CD1c-positive myeloid dendritic cell (primary cell): ENCODE results near the gene SLC9A9.
"Not testable (repeated sequence)": the region's sequence is repeated elsewhere in the genome, so short reads cannot be mapped to it uniquely, and the experiment has no call there.

Source experiments
- DNase-seq: peaks from one replicate; pipeline ENCODE4 v3.0.0-alpha.2; 2016; ENCODE audit errors: extremely low spot score

Gene SLC9A9

DNA sequence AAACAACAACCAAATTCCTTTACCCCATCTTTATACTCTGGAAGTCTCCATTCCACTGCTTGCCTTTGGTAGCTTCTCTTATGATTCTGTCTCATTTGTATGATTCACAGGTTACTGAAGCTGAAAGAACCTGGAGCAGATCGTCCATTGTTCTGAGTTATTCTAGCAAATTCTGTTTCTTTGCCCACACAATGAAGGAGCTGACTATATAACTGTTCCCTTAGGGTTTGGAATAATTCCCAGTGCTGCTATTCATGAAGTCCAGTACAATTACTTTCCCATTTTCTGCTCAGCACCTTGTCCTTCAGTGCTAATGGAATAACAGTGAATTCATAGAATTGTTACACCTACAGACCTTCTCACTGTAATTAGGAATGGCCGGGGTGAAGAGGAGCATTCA is 560.9 kb downstream of the SLC9A9 start:
- no peak for DNase-seq

GRCh38 chr3:143286392-143287010 is 561.8 kb downstream of the SLC9A9 start:
- DNase-seq = no peak

DNA sequence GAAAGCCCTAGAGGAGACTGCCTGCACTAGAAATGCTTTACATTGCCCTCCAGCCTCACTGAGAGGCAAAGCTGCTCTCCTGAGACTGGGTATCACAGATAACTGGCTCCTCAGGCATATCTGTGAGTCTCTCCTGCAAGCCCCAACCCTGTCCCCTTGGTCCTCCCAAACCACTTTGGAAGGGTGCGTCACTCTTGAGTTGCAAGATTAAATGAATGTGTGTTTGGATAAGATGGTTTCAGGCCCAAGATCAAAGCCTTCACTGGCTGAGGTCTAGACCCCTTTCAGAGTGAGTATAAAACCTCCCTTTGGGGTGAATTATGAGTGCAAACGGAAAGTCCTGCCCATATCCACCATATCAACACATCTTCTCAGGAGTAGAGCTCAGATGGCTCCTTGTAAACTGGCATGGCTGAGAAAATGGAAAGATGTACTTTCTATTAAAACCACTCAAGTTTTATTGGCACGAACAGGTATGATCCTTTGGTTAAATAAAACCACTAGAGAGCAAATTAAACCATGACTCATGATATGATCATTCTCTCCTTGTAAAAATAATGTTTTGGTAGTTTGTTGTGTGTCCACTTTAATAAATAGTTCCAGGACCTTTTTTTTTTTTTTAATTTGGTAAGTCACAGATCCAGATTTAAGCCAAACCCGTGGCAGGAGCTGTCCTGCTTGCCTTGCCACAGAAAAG is 564.7 kb downstream of the SLC9A9 start:
- no peak for DNase-seq

DNA sequence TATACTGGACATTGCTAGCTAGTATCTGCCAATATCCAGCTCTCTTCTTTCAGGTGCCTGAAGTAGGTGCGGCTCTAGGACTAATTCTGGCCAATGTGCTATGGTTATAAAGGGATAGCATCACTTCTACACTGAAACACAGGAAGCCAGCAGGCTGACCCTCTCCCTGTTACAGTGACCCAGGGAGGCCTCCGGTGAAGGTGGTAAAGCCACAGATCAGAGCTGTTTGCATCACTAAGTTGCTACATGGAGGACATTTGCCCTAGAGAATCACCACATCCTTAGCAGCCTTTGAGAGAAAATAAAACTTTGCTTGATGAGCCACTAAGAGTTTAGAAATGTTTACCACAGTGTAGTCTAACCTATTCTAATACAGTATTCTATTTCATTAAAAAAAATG is 567.3 kb downstream of the SLC9A9 start:
- DNase-seq = no peak

DNA sequence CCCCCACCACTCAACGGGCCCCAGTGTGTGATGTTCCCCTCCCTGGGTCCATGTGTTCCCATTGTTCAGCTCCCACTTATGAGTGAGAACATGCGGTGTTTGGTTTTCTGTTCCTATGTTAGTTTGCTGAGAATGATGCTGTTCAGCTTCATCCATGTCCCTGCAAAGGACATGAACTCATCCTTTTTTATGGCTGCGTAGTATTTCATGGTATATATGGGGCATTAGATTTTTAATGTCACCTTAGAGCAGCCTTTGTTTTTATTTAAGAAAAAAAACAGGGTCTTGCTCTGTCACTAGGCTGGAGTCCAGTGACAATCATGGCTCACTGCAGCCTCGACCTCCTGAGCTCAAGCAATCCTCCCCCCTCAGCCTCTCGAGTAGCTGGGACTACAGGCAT is 568.7 kb downstream of the SLC9A9 start:
- DNase-seq = not testable (repeated sequence)

GRCh38 chr3:143278721-143279120 is 569.5 kb downstream of the SLC9A9 start:
- no peak for DNase-seq

- DNase-seq = no peak
These were observed 570.7 kb downstream of the SLC9A9 start for GRCh38 chr3:143277531-143277930.

GRCh38 chr3:143276592-143276991 is 571.7 kb downstream of the SLC9A9 start:
- no peak for DNase-seq

DNA sequence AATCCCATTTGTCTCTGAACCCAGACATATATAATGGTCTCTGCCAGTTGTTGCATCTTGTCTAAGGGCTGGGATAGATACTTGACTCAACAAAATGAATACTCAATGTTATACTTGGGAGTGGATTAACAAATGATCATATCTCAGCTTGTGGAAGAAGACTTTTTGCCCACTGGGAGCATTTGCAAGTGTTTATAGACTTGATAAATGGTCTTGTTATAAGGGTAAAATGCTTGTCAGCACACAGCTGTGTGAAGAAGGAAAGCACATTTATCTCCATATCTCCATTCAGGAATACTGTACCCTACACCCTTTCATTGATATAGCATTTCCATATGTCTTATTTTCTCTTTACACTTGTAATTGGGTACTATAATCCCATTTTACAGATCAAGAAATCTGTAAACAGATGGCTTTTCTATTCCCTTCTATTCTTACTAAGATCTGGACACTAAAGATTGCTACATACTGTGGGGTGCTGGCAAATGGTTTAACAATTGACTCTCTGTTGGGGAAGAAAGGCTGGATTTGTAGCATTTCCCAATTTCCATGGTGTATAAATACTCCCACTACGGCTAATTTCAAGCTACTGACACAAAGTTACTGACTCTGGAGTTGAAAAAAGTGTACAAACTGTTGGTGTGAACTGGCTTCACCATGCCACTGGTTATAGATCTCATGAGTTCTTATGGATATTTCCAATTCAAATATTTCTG is 574.1 kb downstream of the SLC9A9 start:
- DNase-seq = no peak

- no peak for DNase-seq
These were observed 577.1 kb downstream of the SLC9A9 start for GRCh38 chr3:143271136-143271535.

DNA sequence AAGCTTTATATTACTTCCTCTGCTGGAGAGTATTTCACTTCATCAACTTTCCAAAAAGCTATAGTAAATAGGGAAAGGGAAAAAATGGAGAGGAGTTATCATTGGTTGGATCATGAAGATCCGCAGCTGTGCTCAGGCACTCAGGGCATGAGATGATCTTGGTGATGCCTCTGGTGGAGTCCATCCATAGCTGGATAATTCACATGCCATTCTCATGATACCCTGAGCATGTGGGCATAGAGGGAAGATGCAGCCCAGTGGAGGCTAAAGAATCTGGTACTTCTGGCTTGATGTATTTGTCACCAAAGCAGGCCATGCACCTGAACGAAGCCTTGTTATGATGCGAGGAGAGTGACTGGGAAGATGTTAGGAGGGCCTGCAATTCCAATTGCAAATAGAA is 578.5 kb downstream of the SLC9A9 start:
- DNase-seq = no peak

- DNase-seq = no peak
These were observed 580.3 kb downstream of the SLC9A9 start for GRCh38 chr3:143267989-143268388.

DNA sequence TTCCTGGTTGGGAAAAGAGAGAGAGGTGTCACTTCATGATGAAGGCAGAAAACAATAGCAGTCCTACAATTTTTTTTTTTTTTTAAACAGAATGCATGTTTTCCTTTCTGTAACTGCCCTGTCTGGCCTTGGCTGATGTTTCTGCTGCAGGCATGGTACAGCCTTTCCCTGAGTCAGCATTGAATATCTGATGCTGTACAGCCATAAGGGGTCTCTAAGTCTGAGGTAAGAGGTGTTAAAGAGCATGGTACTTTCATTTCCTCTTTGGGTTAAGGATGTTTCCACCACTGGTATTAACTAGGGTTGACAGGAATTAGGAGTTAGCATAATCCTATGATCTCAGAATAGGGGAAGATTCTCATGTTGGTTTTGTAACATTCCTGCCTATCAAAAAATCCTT is 581.3 kb downstream of the SLC9A9 start:
- no peak for DNase-seq

GRCh38 chr3:143266511-143266910 is 581.8 kb downstream of the SLC9A9 start:
- DNase-seq = no peak

GRCh38 chr3:143265501-143266070 is 582.7 kb downstream of the SLC9A9 start:
- DNase-seq = no peak

DNA sequence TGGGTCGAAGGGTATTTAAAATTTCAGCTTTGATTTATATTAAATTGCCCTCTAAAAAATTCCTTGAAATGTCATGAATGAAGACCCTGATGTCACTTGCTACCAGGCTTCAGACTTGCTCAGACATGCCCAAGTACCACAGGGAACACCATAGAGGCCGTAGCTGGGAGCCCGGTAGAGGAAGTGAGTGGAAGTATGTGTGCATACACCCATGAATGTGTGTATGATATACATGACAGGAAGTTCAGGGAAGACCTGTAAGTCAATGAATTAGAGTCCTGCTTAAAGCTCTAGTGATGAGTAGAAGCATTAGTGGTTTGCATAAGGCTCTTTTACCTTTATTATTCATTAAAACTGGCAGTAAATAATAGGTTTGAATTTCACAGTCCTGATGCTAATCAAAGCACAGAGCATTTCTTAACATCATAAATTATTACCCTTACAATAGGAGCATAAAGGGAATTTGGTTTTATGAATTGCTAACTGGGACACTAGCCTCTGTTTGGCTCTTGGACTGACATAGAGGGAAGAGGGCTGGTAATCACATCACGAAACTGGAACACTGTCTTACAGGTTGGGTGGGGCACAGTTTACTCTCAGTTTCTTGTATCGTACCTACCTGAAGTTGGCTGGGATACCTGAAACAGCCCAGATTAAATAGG is 584.3 kb downstream of the SLC9A9 start:
- no peak for DNase-seq

- DNase-seq = no peak
These were observed 586.4 kb downstream of the SLC9A9 start for GRCh38 chr3:143261848-143262247.

DNA sequence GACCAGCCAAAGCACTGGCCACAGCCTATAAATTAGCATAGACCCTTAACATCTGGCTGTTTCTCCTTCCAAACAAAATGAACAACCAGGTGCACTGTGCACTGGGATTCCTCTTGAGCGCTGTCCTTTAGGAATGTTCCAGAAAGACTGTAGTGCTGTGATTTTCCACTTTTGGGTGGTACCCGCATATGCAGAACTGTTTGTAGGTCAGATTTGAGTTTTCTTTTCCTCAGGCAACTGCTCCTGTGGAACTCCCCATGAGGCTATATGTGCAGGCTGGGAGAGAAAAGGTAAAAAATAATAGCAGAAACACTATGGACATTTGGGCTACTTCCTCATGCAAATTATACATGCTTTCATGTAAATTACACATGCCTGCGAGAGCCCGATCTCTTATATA is 589.6 kb downstream of the SLC9A9 start:
- no peak for DNase-seq

- no peak for DNase-seq
These were observed 591.9 kb downstream of the SLC9A9 start for GRCh38 chr3:143256416-143256815.

DNA sequence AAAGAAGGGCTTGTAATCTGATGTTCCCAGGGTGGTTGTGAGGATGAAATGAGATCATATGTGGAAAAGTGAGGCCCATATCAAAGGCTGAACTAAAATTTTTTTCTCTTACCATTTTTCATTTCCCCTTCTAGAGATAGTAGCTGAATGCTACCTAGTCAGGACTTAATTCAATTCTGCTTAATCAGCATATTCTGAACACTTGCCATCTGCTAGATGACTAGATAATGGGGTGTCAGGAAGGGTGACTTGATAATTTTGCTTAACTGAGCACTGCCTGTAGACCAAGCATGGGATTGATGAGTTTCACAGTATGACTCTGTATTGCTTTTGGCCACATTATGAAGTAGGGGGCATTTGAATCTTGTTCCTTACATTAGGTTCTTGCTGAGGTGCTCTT is 592.5 kb downstream of the SLC9A9 start:
- DNase-seq = no peak

DNA sequence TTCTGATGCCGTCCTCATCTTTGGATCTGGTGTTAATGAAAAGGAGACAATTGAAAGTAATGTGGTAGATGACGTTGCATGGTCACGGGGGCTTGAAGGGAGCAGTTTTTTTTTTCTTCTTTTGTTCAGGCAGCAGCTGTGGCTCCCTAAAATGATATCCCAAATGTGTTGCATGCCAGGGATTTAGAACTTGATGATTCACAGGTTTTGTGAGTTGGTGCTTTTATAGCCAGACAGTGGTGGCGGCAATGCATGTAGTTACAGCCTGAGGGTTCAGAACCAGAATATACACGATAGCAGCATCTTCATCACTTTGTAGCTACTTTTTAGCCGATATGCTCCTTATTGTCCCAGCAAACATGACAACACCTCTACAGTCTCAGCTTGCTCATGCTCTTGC is 595.3 kb downstream of the SLC9A9 start:
- no peak for DNase-seq

DNA sequence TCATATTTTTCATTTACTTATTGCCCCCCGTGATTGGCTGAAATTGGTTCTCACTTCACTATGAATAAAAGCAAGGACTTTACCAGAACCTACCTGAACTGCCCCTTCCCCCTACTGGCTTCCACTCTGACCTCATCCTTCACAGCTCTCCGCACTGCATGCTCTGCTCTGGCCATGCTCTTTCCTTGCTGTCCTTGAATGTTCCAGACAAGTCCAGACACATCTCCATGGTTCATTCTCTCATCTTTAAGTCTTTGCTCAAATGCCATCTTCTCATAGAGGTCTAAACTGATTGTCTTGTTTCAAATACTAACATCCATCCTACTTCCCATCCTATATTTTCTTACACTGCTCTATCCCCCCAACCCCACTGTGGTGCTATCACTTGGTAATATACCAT is 599.3 kb downstream of the SLC9A9 start:
- no peak for DNase-seq
